DMS 273 (cell line): ENCODE data around the gene NFX1.

Experiments
- DNase-seq: peaks from one replicate; lab custom pipeline; 2025; ENCODE audit not compliant: unreplicated experiment; lab: John Stamatoyannopoulos, UW

NFX1 gene

GRCh38 chr9:33415501-33416038 is 125.3 kb downstream of the NFX1 start:
- peak; percentile 67 for DNase-seq

DNA sequence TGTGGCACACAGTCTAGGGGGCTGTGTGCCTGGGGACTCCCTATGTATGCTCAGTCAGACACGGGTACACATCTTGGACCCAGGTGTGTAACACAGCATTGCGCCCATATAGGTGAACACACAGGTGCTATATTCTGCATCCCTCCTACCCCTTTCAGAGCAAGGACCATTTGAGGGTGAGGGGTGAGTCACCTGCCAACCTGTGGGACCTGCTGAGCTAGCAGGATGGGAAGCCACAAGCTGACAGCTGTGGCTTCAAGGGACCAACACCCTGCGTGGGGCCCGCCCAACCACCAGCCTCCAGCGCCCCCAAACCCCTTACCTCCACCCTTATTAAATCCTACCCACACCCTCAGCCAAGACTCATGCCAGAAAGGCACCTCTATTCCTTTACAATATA is 126.7 kb downstream of the NFX1 start:
- no peak for DNase-seq

DNA sequence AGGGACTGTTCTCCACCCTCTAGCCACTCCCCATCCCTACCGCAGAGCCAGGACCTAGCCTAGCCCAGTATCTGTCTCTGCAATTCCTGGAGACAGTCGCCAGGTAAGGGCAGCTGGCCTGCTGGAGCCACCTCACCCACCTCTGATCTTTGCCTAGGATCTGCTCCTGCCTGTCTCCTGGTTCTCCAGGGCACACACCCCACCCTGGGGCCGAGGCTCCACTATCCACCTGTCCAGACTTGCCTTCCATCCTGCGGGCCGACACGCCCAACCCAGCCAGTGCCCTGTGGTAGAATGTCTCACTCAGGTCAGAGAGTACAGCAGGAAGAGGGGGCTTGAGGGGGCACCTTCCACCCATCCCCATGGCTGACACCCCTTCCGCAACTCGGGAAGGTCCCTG is 127.8 kb downstream of the NFX1 start:
- DNase-seq = no peak

- DNase-seq = no peak
Observed at GRCh38 chr9:33419708-33420303, 129.5 kb downstream of the NFX1 start.
